ENCODE data around the gene SLC15A5.

DNA sequence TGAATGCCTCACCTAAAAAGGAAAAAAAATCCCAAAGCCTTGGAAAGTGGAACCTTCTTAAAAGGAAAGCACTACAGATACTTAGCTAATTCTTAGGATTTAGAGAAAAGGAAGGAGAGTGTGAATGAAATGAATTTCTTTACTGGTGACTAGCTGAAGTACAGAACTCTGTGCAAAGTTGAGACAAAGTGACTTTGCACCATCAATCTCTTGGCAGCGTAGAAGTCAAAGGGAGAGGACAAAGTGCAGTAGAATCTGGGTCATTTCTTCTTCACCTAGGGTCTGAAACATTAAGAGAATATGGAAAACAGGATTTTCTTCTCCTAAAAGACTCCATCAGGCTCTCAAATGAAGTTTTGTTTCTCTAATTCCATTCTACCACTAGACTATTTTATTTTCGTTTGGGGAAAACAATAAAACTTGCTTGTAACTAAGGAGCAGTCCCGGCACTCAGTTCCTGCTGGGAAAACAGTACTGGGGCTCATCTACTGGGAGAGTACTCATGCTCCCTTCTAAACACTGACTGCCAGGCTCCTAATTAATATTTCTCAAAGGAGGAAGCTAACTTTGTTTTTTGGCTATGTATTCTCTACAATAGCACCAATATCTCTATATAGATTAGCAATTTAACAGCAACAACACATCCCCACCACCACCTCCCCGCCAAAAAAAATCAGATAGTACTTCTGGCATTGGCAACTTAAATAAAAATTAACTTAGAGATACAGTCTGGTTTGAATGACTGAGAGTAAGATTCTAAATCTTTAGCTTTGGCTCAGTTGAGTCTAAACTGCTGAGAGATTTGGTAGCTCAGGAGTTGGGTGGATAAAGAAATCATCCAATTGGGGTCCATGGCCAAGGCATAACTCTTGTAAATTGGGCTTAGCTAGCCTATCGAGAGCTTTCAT, 110.7 kb downstream of the SLC15A5 start:
- TF ChIP-seq POLR2A (IDR thresholded peaks at IDR 0.05) (no peak), POLR2AphosphoS5 (IDR thresholded peaks at IDR 0.05; ENCODE audit: insufficient read depth in 1 of 2, low read depth in 1 of 2) (no peak)
- TF ChIP-seq, protein P1, sequence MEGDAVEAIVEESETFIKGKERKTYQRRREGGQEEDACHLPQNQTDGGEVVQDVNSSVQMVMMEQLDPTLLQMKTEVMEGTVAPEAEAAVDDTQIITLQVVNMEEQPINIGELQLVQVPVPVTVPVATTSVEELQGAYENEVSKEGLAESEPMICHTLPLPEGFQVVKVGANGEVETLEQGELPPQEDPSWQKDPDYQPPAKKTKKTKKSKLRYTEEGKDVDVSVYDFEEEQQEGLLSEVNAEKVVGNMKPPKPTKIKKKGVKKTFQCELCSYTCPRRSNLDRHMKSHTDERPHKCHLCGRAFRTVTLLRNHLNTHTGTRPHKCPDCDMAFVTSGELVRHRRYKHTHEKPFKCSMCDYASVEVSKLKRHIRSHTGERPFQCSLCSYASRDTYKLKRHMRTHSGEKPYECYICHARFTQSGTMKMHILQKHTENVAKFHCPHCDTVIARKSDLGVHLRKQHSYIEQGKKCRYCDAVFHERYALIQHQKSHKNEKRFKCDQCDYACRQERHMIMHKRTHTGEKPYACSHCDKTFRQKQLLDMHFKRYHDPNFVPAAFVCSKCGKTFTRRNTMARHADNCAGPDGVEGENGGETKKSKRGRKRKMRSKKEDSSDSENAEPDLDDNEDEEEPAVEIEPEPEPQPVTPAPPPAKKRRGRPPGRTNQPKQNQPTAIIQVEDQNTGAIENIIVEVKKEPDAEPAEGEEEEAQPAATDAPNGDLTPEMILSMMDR (IDR thresholded peaks at IDR 0.05), result no peak

All from vagina (tissue), 2 donors.